ENCODE measurements around the gene KCNMA1. TPM values are rescaled to one million over a fixed set of nuclear protein-coding genes. Genes with fewer than 3 reads are reported as not detected.

The KCNMA1 gene
- total RNA-seq, 1 experiment from 2014 or later = 143 TPM

- Histone ChIP-seq H2AFZ (ENCODE audit: low read length) (no peak overlapping the region), H3K27ac (ENCODE audit: low read length) (no peak overlapping the region), H3K4me3 (ENCODE audit: low read length) (no peak overlapping the region), H3K79me2 (ENCODE audit: low read length) (no peaks in the 10 kb centered on the region), H3K4me2 (ENCODE audit: low read length) (0 out of 2 replicates have a peak overlapping the region, but pooled peaks have one; percentile 1), H4K20me1 (ENCODE audit: low read length) (no peaks in the 10 kb centered on the region), H3K9ac (ENCODE audit: low read length) (no peak overlapping the region), H3K27me3 (ENCODE audit: low read length) (no peaks in the 10 kb centered on the region), H3K36me3 (ENCODE audit: low read depth, low read length) (no peaks in the 10 kb centered on the region), H3K9me3 (ENCODE audit: low read length) (no peaks in the 10 kb centered on the region), H3K9me2 (replicated peaks; ENCODE audit: low read length) (no peaks in the 10 kb centered on the region), H3F3A (ENCODE audit: low read length, unreplicated experiment) (no peaks in the 10 kb centered on the region), H3K4me1 (ENCODE audit: insufficient read depth, low read length) (peaks cover 41% of the 10 kb centered on the region)
- intact Hi-C loops (cut with micrococcal nuclease) = loop anchor here (2.0 kb wide), 1 partner anchor 66 kb away; no protein-coding TSS in a partner anchor
- DNase-seq = peak; percentile 83
- POLR2A ChIA-PET (ENCODE audit: unreplicated experiment) = interaction anchor here (0.6 kb wide), 1 partner anchor 53 kb away, joined by 7 read pairs; no protein-coding TSS in a partner anchor
- TF ChIP-seq CTCF (conservative IDR thresholded peaks at IDR 0.05; ENCODE audit: low read depth, low read length) (no peak), EZH2phosphoT487 (IDR thresholded peaks at IDR 0.05; ENCODE audit: borderline replicate concordance, low read length) (no peak), EZH2 (IDR thresholded peaks at IDR 0.05; ENCODE audit: low read length, unreplicated experiment) (no peak)
- CTCF ChIA-PET = interaction anchor here (0.5 kb wide), 1 partner anchor 176 kb away, joined by 4 read pairs; no protein-coding TSS in a partner anchor
- peak; percentile 72 for ATAC-seq
- no TSS peak for BruUV-seq (replicated peaks)
These were observed 178.5 kb downstream of the KCNMA1 start for GRCh38 chr10:77458986-77459590.

DNA sequence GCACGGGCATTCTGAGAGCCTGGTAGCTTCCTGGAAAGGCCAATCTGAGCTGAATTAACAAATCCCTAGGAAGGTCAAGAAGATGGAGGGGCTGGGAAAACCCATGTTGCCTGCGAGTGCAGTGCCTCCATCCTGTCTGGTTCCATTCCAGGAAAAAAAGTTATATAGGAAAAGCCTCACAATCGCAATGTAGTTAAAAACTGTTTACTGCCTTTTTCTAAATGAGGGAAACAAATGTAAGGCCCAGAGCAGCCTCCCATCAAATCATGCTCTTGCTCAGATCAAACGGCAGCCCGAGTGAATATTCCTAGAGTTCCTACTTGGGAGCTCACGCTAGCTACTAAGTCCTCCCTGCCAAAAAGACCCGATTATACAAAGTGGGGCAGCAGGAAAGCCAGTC, 179.9 kb downstream of the KCNMA1 start:
- no peak overlapping the region for H3K27ac ChIP-seq (ENCODE audit: low read length)
- H3K4me1 ChIP-seq (ENCODE audit: insufficient read depth, low read length) = peaks cover 31% of the 10 kb centered on the region
- H3K4me2 ChIP-seq (ENCODE audit: low read length) = no peak overlapping the region
- H3K4me3 ChIP-seq (ENCODE audit: low read length) = no peak overlapping the region
- POLR2A ChIA-PET (ENCODE audit: unreplicated experiment) = no interaction called here
- no peaks in the 10 kb centered on the region for H3F3A ChIP-seq (ENCODE audit: low read length, unreplicated experiment)
- TF ChIP-seq EZH2 (IDR thresholded peaks at IDR 0.05; ENCODE audit: low read length, unreplicated experiment) = no peak
- ATAC-seq (no peak), DNase-seq (no peak)
- H3K27me3 ChIP-seq (ENCODE audit: low read length) = no peaks in the 10 kb centered on the region
- no peaks in the 10 kb centered on the region for H3K9me3 ChIP-seq (ENCODE audit: low read length)
- H3K9ac ChIP-seq (ENCODE audit: low read length) = no peak overlapping the region
- BruUV-seq (replicated peaks) = no TSS peak
- CTCF ChIA-PET = no interaction called here
- no peaks in the 10 kb centered on the region for H3K9me2 ChIP-seq (replicated peaks; ENCODE audit: low read length)
- no peaks in the 10 kb centered on the region for H3K79me2 ChIP-seq (ENCODE audit: low read length)
- H2AFZ ChIP-seq (ENCODE audit: low read length) = no peak overlapping the region
- no peaks in the 10 kb centered on the region for H3K36me3 ChIP-seq (ENCODE audit: low read depth, low read length)
- intact Hi-C loops (cut with micrococcal nuclease) = loop anchor here (2.0 kb wide), 1 partner anchor 65 kb away; no protein-coding TSS in a partner anchor
- no peaks in the 10 kb centered on the region for H4K20me1 ChIP-seq (ENCODE audit: low read length)

DNA sequence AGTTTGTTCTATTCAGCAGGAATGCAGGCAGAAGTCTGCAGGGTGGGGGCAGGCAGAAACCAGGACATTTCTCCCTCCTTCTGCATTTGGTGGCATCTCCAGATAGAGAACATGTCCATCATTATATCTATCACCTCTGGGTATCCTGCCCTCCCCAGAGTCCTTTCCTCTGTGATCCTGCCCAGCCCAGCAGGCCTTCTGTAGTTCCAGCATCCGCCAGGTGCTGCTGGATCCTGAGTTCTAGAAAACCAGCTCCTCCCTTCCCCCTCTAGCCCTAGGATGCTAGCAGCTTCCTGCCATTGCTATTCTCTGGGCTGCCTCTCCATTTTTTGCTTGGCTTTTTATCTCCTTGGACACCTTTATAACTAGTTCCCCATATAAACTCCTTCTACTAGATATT, 180.3 kb downstream of the KCNMA1 start:
- no peaks in the 10 kb centered on the region for H3K27me3 ChIP-seq (ENCODE audit: low read length)
- TF ChIP-seq EZH2 (IDR thresholded peaks at IDR 0.05; ENCODE audit: low read length, unreplicated experiment) (no peak), CTCF (conservative IDR thresholded peaks at IDR 0.05; ENCODE audit: low read depth, low read length) (no peak), EZH2phosphoT487 (IDR thresholded peaks at IDR 0.05; ENCODE audit: borderline replicate concordance, low read length) (no peak)
- H3K36me3 ChIP-seq (ENCODE audit: low read depth, low read length) = no peaks in the 10 kb centered on the region
- H3K27ac ChIP-seq (ENCODE audit: low read length) = no peak overlapping the region
- intact Hi-C loops (cut with micrococcal nuclease) = no loop called here
- DNase-seq (no peak), ATAC-seq (no peak)
- no peaks in the 10 kb centered on the region for H3K9me3 ChIP-seq (ENCODE audit: low read length)
- no peak overlapping the region for H2AFZ ChIP-seq (ENCODE audit: low read length)
- no peak overlapping the region for H3K4me2 ChIP-seq (ENCODE audit: low read length)
- H3K4me3 ChIP-seq (ENCODE audit: low read length) = no peak overlapping the region
- CTCF ChIA-PET = no interaction called here
- BruUV-seq (replicated peaks) = no TSS peak
- H3K4me1 ChIP-seq (ENCODE audit: insufficient read depth, low read length) = peaks cover 31% of the 10 kb centered on the region
- no peaks in the 10 kb centered on the region for H3K79me2 ChIP-seq (ENCODE audit: low read length)
- H3F3A ChIP-seq (ENCODE audit: low read length, unreplicated experiment) = no peaks in the 10 kb centered on the region
- H3K9ac ChIP-seq (ENCODE audit: low read length) = no peak overlapping the region
- no peaks in the 10 kb centered on the region for H3K9me2 ChIP-seq (replicated peaks; ENCODE audit: low read length)
- no peaks in the 10 kb centered on the region for H4K20me1 ChIP-seq (ENCODE audit: low read length)
- POLR2A ChIA-PET (ENCODE audit: unreplicated experiment) = interaction anchor here (0.5 kb wide), 1 partner anchor 47 kb away, joined by 3 read pairs; no protein-coding TSS in a partner anchor

Measured in PC-3 (cell line).